ENCODE results near the gene CNGA3.

GRCh38 chr2:98388601-98389250 is 42.5 kb downstream of the CNGA3 start:
- TF ChIP-seq CTCF (conservative IDR thresholded peaks at IDR 0.05; ENCODE audit: low read depth, low read length) (no peak), EZH2 (IDR thresholded peaks at IDR 0.05; ENCODE audit: low read length, unreplicated experiment) (no peak)

Data from PC-3 (cell line).